IPS-18a (cell line): ENCODE results near the gene GFOD2.
A peak's percentile ranks its signal among the peaks of the same experiment; 100 is the strongest.

Experiments
- H3K27ac ChIP-seq: one replicate; pipeline ENCODE4 v1.5.1; 2013; ENCODE audit warnings: low read length
- H3K27me3 ChIP-seq: one replicate; pipeline ENCODE4 v1.6.1; 2013; ENCODE audit warnings: mild to moderate bottlenecking, low read length; ENCODE audit not compliant: control insufficient read depth, insufficient read depth
- H3K36me3 ChIP-seq: one replicate; pipeline ENCODE4 v1.6.1; 2013; ENCODE audit warnings: low read depth, low read length; ENCODE audit not compliant: control insufficient read depth
- H3K4me1 ChIP-seq: one replicate; pipeline ENCODE4 v1.6.1; 2013; ENCODE audit warnings: low read depth, low read length; ENCODE audit not compliant: control insufficient read depth
- H3K4me3 ChIP-seq: one replicate; pipeline ENCODE4 v1.5.1; 2013; ENCODE audit warnings: low read length
- H3K9ac ChIP-seq: one replicate; pipeline ENCODE4 v1.6.1; 2013; ENCODE audit warnings: mild to moderate bottlenecking, low read length, moderate library complexity
- H3K9me3 ChIP-seq: one replicate; pipeline ENCODE4 v1.6.1; 2013; ENCODE audit warnings: low read depth, low read length; ENCODE audit not compliant: control insufficient read depth

The GFOD2 gene, protein sequence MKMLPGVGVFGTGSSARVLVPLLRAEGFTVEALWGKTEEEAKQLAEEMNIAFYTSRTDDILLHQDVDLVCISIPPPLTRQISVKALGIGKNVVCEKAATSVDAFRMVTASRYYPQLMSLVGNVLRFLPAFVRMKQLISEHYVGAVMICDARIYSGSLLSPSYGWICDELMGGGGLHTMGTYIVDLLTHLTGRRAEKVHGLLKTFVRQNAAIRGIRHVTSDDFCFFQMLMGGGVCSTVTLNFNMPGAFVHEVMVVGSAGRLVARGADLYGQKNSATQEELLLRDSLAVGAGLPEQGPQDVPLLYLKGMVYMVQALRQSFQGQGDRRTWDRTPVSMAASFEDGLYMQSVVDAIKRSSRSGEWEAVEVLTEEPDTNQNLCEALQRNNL

DNA sequence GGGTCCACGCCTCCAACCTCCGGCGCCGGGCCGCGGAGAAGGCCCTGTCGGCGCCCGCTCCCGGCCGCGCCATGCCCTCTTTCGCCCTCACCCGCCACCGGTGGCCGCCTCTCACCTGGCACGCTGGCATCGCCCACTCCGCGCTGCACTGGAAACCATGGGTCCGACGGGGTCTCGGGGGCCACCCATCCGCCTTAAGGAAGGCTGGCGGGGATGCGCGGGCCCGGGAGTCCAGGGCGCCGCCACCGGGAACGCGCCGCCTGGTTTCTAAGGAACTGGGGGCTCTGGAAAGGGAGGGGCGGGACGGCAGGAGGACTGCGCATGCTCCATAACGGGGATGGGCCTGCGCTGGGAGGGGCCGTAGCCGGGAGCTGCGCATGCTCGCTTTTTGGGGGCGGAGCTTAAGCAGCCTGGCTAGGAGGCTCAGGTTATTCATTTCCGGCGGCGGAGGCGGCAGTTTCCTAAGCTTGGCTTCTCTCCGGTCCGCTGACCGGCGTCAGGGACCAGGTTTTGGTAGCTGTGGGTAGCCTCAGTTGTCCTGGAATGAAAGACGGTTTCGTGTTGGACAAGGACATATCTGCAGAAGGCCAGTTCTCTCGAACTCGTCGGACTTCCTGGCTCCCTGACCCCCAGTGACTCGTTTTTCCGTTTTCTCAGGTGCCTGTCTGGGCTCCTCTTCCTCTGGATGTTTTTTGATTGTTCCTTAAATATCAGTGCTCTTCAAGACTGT is at the start of gene GFOD2:
Gene GFOD2 (minus strand): TSS at position 269 of the 730 bp plus-strand sequence. CDS start 33,601 bp downstream, outside the sequence.
- Histone ChIP-seq H3K9ac (peak within 1 kb of the TSS; percentile 81), H3K9me3 (no peaks in the 10 kb centered on the region), H3K27me3 (no peaks in the 10 kb centered on the region), H3K36me3 (no peaks in the 10 kb centered on the region), H3K4me3 (peak within 1 kb of the TSS; percentile 97), H3K27ac (peak within 1 kb of the TSS; percentile 49), H3K4me1 (peaks cover 11% of the 10 kb centered on the region)

DNA sequence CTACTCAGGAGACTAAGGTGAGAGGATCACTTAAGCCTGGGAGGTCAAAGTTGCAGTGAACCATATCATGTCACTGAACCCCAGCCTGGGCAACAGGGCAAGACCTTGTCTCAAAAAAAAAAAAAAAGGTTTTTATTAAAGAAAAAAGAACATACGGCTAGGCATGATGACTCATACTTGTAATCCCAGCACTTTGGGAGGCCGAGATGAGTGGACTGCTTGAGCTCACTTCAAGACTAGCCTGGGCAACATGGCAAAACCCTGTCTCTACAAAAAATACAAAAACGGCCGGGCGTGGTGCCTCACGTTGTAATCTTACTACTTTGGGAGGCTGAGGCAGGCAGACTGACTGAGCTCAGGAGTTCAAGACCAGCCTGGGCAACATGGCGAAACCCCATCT is 48.8 kb upstream of the GFOD2 start:
- no peaks in the 10 kb centered on the region for H3K9me3 ChIP-seq
- no peak overlapping the region for H3K27ac ChIP-seq
- H3K4me1 ChIP-seq = no peaks in the 10 kb centered on the region
- no peaks in the 10 kb centered on the region for H3K36me3 ChIP-seq
- no peak overlapping the region for H3K4me3 ChIP-seq
- H3K9ac ChIP-seq = no peak overlapping the region
- no peaks in the 10 kb centered on the region for H3K27me3 ChIP-seq

DNA sequence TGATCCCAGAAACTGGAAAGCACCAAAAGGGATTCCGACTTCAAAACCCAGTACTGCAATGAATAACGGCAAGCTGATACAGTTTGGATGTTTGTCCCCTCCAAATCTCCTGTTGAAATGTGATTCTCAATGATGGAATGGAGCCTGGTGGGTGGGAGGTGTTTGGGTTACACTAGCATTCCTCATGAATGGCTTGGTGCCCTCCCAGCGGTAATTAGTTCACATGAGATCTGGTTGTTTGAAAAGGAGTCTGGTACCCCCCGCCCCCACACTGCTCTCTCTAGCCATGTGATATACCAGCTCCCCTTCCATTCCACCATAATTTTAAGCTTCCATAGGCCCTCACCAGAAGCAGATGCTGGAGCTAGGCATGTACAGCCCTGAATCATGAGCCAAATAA is 47.2 kb upstream of the GFOD2 start:
- no peak overlapping the region for H3K4me3 ChIP-seq
- no peaks in the 10 kb centered on the region for H3K36me3 ChIP-seq
- H3K4me1 ChIP-seq = no peaks in the 10 kb centered on the region
- no peaks in the 10 kb centered on the region for H3K27me3 ChIP-seq
- no peak overlapping the region for H3K27ac ChIP-seq
- no peak overlapping the region for H3K9ac ChIP-seq
- H3K9me3 ChIP-seq = no peaks in the 10 kb centered on the region

DNA sequence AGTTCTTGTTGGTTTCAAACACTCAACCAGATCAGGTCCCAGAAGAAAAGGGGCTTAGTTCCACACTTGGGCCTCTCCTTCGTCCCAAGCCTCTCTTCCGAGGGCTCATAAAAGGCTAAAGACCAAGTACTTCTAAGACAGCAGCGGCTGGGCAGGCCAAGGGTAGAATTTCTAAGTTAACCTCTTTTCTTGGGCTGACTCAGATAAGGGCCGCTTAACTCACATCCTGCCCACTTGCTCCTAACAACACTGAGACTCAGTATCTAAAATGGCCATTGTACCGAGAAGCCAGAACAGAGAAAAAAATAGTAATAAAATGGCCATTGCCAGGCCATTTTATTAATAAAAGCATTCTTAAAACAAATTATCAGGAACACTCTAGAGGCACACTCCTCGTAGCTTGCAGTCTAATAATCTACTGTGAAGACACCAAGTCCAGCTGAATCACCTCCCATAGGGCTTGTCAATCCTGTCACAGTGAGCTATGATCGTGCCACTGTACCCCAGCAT is 45.1 kb upstream of the GFOD2 start:
- no peaks in the 10 kb centered on the region for H3K9me3 ChIP-seq
- H3K9ac ChIP-seq = no peak overlapping the region
- H3K36me3 ChIP-seq = no peaks in the 10 kb centered on the region
- H3K27me3 ChIP-seq = no peaks in the 10 kb centered on the region
- H3K4me3 ChIP-seq = no peak overlapping the region
- H3K27ac ChIP-seq = no peak overlapping the region
- no peaks in the 10 kb centered on the region for H3K4me1 ChIP-seq

DNA sequence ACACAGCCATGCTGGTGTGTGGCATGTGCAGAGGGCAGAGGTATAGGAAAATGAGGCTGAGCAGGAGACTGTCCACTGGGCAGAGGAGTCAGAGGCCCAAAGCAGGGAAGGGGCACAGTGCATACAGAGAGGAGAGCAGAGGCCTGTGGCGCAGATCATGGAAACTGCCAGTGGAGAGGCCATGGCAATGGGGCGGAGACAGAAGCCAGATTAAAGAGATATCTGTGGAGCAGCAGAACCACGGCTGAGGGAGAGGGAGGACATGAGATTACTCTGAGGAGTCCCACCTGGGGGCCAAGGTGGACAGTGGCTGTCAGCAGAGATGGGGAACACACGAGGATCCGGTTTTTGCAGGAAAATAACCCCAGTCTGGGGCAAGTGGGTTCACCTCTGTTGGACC is 44.0 kb upstream of the GFOD2 start:
- H3K4me3 ChIP-seq = no peak overlapping the region

DNA sequence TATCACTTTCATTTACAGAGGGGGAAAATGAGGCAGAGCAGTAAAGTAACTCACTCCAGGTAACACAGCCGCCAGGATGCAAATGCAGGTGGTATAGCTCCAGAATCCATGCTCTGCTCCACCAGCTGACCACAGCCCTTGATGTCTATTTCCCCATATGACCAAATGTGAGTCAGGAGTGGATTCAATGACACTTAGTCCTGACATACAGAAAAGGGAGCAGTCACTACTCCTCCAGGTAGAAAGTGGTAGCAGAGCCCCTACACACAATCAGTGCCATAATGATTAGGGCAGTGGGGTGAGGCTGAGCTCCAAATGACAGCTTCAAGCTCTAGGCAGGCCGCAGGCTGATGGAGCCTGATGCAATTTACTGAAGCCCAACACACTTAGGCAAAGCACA is 43.3 kb upstream of the GFOD2 start:
- Histone ChIP-seq H3K36me3 (no peaks in the 10 kb centered on the region), H3K9me3 (no peaks in the 10 kb centered on the region), H3K27ac (no peak overlapping the region), H3K9ac (no peak overlapping the region), H3K4me3 (no peak overlapping the region), H3K4me1 (no peaks in the 10 kb centered on the region), H3K27me3 (no peaks in the 10 kb centered on the region)

More for the DNA sequence above, 44.0 kb upstream of the GFOD2 start:
- Histone ChIP-seq H3K4me1 (no peaks in the 10 kb centered on the region), H3K27me3 (no peaks in the 10 kb centered on the region), H3K9ac (no peak overlapping the region), H3K27ac (no peak overlapping the region), H3K9me3 (no peaks in the 10 kb centered on the region), H3K36me3 (no peaks in the 10 kb centered on the region)

DNA sequence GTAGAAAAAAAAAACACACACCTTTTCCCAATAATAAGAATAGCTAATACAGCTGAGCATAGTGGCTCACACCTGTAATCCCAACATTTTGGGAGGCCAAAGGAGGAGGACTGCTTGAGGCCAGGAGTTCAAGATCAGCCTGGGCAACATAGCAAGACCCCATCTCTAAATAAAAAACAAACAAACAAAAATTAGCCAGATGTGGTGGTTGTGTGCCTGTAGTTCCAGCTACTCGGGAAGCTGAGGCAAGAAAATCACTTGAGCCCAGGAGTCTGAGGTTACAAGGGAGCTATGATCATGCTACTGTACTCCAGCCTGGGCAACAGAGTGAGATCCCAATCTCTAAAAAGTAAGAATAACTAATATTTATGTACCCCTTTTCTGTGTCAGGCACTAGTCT is 42.8 kb upstream of the GFOD2 start:
- H3K27ac ChIP-seq = no peak overlapping the region
- no peaks in the 10 kb centered on the region for H3K36me3 ChIP-seq
- no peaks in the 10 kb centered on the region for H3K27me3 ChIP-seq
- no peaks in the 10 kb centered on the region for H3K4me1 ChIP-seq
- H3K4me3 ChIP-seq = no peak overlapping the region
- no peaks in the 10 kb centered on the region for H3K9me3 ChIP-seq
- H3K9ac ChIP-seq = no peak overlapping the region

DNA sequence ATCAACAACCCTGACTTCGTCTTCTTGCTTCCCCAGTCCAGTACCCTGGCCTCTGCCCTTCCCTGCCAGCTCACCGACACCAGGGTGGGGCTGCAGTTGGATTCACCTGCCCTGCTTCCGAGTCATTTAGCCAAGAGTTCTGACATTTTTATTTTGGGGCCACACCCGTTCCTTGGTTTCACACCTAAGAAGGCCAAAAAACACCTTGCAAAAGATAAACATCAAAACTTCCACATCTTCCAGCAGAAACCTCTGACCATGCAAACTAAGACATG is 41.8 kb upstream of the GFOD2 start:
- no peaks in the 10 kb centered on the region for H3K9me3 ChIP-seq
- H3K4me1 ChIP-seq = no peaks in the 10 kb centered on the region
- H3K27ac ChIP-seq = no peak overlapping the region
- no peak overlapping the region for H3K9ac ChIP-seq
- H3K4me3 ChIP-seq = no peak overlapping the region
- no peaks in the 10 kb centered on the region for H3K36me3 ChIP-seq
- H3K27me3 ChIP-seq = no peaks in the 10 kb centered on the region

DNA sequence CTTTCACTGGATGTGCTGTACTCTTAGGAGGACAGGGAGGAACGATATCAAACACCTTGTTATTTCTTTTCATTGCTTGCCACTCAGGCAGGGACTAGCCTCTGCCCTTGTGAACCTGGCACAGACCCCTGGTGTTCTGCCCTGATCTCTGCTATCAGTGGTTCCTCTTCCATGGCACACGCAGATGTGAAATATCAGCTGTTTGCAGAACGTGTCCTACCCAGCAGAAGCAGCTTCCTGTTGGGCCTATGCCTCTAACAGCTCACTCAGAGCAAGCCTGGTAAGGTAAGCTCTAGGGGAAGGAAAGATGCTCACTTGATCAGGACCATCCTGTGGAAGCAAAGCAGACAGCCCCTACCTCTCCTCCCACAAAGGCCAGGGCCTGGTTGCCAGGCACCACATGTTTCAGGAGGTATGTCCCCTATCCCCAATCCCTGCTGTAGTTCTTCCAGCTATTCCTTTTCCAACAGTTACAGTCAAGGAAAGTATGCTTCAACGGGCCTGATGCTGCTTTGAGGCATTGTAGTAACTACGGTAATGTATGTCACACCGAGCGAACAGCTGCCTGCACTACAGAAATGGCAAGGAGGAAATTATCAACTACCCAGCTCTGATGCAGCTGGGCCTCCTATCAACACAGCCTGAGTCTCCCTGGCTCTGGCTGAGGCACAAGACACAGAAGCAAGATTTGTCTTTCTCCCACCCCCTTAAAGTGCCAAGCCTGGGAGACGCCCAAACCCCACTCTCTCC is 41.3 kb upstream of the GFOD2 start:
- H3K9me3 ChIP-seq = no peaks in the 10 kb centered on the region
- H3K27ac ChIP-seq = no peak overlapping the region
- H3K9ac ChIP-seq = no peak overlapping the region
- H3K4me1 ChIP-seq = no peaks in the 10 kb centered on the region
- H3K4me3 ChIP-seq = no peak overlapping the region
- H3K27me3 ChIP-seq = no peaks in the 10 kb centered on the region
- H3K36me3 ChIP-seq = no peaks in the 10 kb centered on the region

DNA sequence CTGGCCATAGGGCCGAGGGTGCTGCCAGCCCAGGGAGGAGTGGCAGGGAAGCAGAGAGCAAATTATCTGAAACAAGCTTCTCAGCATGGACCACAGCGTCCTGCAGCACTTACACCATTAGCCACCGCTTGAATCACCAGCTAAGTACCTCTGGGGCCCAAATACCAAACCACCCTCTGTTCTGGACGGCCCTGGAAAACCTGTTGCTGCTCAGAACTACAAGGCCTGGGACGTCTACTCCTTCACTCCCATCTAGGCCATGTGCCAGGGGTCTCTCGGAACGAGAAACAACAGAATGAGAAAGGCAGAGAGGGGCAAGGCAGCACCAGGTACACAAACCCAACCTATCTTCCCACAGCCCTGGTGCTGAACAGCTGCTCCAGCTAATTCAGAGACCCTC is 39.9 kb upstream of the GFOD2 start:
- no peaks in the 10 kb centered on the region for H3K9me3 ChIP-seq
- H3K27ac ChIP-seq = no peak overlapping the region
- no peaks in the 10 kb centered on the region for H3K4me1 ChIP-seq
- H3K36me3 ChIP-seq = no peaks in the 10 kb centered on the region
- H3K27me3 ChIP-seq = no peaks in the 10 kb centered on the region
- H3K4me3 ChIP-seq = no peak overlapping the region
- no peak overlapping the region for H3K9ac ChIP-seq

DNA sequence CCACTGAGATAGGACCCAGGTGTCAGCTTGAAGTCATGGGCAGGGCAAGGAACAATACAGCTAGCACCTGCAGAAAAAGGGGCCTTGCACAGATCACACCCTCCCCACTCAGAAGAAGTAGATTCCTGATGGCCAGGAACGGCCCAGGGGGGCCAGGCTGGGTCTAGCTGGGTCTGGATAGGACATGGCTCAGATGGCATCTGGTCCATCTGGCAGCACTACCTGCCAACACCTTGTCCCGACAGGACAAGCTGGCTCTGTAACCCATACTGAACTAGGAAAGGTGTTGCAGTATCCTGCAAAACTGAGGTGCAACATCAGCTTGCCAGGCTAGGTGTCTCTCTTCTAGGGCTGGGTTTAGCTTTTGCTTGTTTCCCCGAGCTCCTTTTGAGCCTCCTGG is 38.9 kb upstream of the GFOD2 start:
- Histone ChIP-seq H3K9ac (no peak overlapping the region), H3K9me3 (no peaks in the 10 kb centered on the region), H3K36me3 (no peaks in the 10 kb centered on the region)

More for the DNA sequence above, 38.9 kb upstream of the GFOD2 start:
- no peak overlapping the region for H3K27ac ChIP-seq
- H3K4me1 ChIP-seq = no peaks in the 10 kb centered on the region
- H3K27me3 ChIP-seq = no peaks in the 10 kb centered on the region
- no peak overlapping the region for H3K4me3 ChIP-seq
